GM12865 (cell line): ENCODE results near the gene XDH.

ENCODE experiments used
- DNase-seq: peaks from one replicate; pipeline ENCODE4 v3.0.0; 2010; ENCODE audit warnings: low read depth
- H3K4me3 ChIP-seq: 2 replicates; pipeline ENCODE4 v1.5.1; 2011; ENCODE audit warnings: mild to moderate bottlenecking, low read depth, low read length, control low read depth
- CTCF ChIP-seq: IDR thresholded peaks from 2 replicates; pipeline ENCODE4 v1.5.1; 2011; ENCODE audit warnings: low read length, control low read depth, low read depth, inconsistent platforms; ENCODE audit not compliant: insufficient read depth; ENCODE audit errors: missing control alignments

XDH gene

GRCh38 chr2:31390324-31390723, 24.2 kb downstream of the XDH start:
- H3K4me3 ChIP-seq, result no peak overlapping the region
- DNase-seq, result no peak
- no peak for TF ChIP-seq CTCF

GRCh38 chr2:31388736-31389135, 25.8 kb downstream of the XDH start:
- no peak overlapping the region for H3K4me3 ChIP-seq
- no peak for DNase-seq
- no peak for TF ChIP-seq CTCF

- no peak overlapping the region for H3K4me3 ChIP-seq
- DNase-seq, result no peak
- TF ChIP-seq CTCF, result no peak
These were observed 26.7 kb downstream of the XDH start for GRCh38 chr2:31387850-31388249.

GRCh38 chr2:31386648-31387047, 27.9 kb downstream of the XDH start:
- TF ChIP-seq CTCF, result no peak
- no peak overlapping the region for H3K4me3 ChIP-seq
- no peak for DNase-seq

GRCh38 chr2:31386172-31386571, 28.4 kb downstream of the XDH start:
- no peak for TF ChIP-seq CTCF
- no peak for DNase-seq
- no peak overlapping the region for H3K4me3 ChIP-seq

- H3K4me3 ChIP-seq, result no peak overlapping the region
- DNase-seq, result no peak
- no peak for TF ChIP-seq CTCF
These were observed 29.7 kb downstream of the XDH start for GRCh38 chr2:31384771-31385276.

GRCh38 chr2:31384351-31384750, 30.2 kb downstream of the XDH start:
- TF ChIP-seq CTCF, result no peak
- H3K4me3 ChIP-seq, result no peak overlapping the region
- DNase-seq, result peak; percentile 19
